Stomach smooth muscle (tissue), 2 donors: ENCODE measurements around the gene BPIFB2.

ENCODE experiments used
- H3K27ac ChIP-seq: one replicate; pipeline ENCODE4 v1.7.0; 2013; ENCODE audit warnings: mild to moderate bottlenecking, low read length, inconsistent platforms
- H3K27me3 ChIP-seq, 2 donors: one replicate each; pipeline ENCODE4 v1.7.0; 2013; ENCODE audit warnings: low read length in 2 of 2; ENCODE audit not compliant: insufficient read depth in 2 of 2, control insufficient read depth in 1 of 2
- H3K36me3 ChIP-seq, 2 donors: one replicate each; pipeline ENCODE4 v1.7.0; 2013; ENCODE audit warnings: low read length in 2 of 2; ENCODE audit not compliant: control insufficient read depth in 2 of 2, insufficient read depth in 2 of 2
- H3K4me1 ChIP-seq: one replicate; pipeline ENCODE4 v1.7.0; 2013; ENCODE audit warnings: low read length; ENCODE audit not compliant: control insufficient read depth, insufficient read depth
- H3K4me3 ChIP-seq, 2 donors: one replicate each; pipeline ENCODE4 v1.7.0; 2013; ENCODE audit warnings: low read length in 2 of 2
- H3K9ac ChIP-seq, 2 donors: one replicate each; pipeline ENCODE4 v1.7.0; 2013; ENCODE audit warnings: low read length in 2 of 2, mild to moderate bottlenecking in 1 of 2
- H3K9me3 ChIP-seq, 2 donors: one replicate each; pipeline ENCODE4 v1.7.0; 2013; ENCODE audit warnings: low read length in 2 of 2; ENCODE audit not compliant: control insufficient read depth in 2 of 2
- donor health status: healthy.
- donor health status: Pancreatic carcinoma.

Gene BPIFB2

GRCh38 chr20:33002087-33002808 lies 5.3 kb upstream of the BPIFB2 start:
- H3K27ac ChIP-seq, result no peak overlapping the region
- peaks cover 0 to 4% of the 10 kb centered on the region in 2 donors for H3K27me3 ChIP-seq
- H3K9me3 ChIP-seq, result peaks cover 4 to 15% of the 10 kb centered on the region in 2 donors
- no peaks in the 10 kb centered on the region for H3K36me3 ChIP-seq
- no peak overlapping the region for H3K9ac ChIP-seq
- no peaks in the 10 kb centered on the region for H3K4me1 ChIP-seq
- no peak overlapping the region for H3K4me3 ChIP-seq

- Histone ChIP-seq H3K4me1 (no peaks in the 10 kb centered on the region), H3K9me3 (peaks cover 4 to 15% of the 10 kb centered on the region in 2 donors), H3K27me3 (peaks cover 0 to 4% of the 10 kb centered on the region in 2 donors), H3K27ac (no peak within 1 kb of the TSS), H3K36me3 (no peaks in the 10 kb centered on the region), H3K9ac (no peak within 1 kb of the TSS), H3K4me3 (no peak within 1 kb of the TSS)
Observed at GRCh38 chr20:33004141-33004751, 3.3 kb upstream of the BPIFB2 start, which contains the start of gene SUN5. Gene SUN5 (minus strand): TSS chr20:33004433. CDS start chr20:33004340, 93 bp downstream.

GRCh38 chr20:33005132-33005566 lies 2.4 kb upstream of the BPIFB2 start:
- Histone ChIP-seq H3K27ac (no peak overlapping the region), H3K9ac (no peak overlapping the region), H3K27me3 (peaks cover 0 to 4% of the 10 kb centered on the region in 2 donors), H3K9me3 (peaks cover 4 to 15% of the 10 kb centered on the region in 2 donors), H3K4me1 (no peaks in the 10 kb centered on the region), H3K4me3 (no peak overlapping the region), H3K36me3 (no peaks in the 10 kb centered on the region)

- H3K36me3 ChIP-seq, result no peaks in the 10 kb centered on the region
- no peak overlapping the region for H3K27ac ChIP-seq
- no peak overlapping the region for H3K4me3 ChIP-seq
- H3K9me3 ChIP-seq, result peaks cover 4 to 15% of the 10 kb centered on the region in 2 donors
- H3K27me3 ChIP-seq, result peaks cover 0 to 4% of the 10 kb centered on the region in 2 donors
- H3K4me1 ChIP-seq, result no peaks in the 10 kb centered on the region
- H3K9ac ChIP-seq, result no peak overlapping the region
Observed at GRCh38 chr20:33005908-33006775, 1.4 kb upstream of the BPIFB2 start.

- Histone ChIP-seq H3K9ac (no peak overlapping the region), H3K4me3 (no peak overlapping the region), H3K9me3 (peaks cover 4 to 15% of the 10 kb centered on the region in 2 donors), H3K36me3 (no peaks in the 10 kb centered on the region), H3K27me3 (peaks cover 0 to 4% of the 10 kb centered on the region in 2 donors), H3K4me1 (no peaks in the 10 kb centered on the region), H3K27ac (no peak overlapping the region)
Observed at GRCh38 chr20:33006776-33007375, 628 bp upstream of the BPIFB2 start.

GRCh38 chr20:33008336-33009213 lies 1.1 kb downstream of the BPIFB2 start:
- H3K4me1 ChIP-seq, result no peaks in the 10 kb centered on the region
- no peak overlapping the region for H3K4me3 ChIP-seq
- no peak overlapping the region for H3K27ac ChIP-seq
- peaks cover 4 to 6% of the 10 kb centered on the region in 2 donors for H3K27me3 ChIP-seq
- peaks cover 4 to 15% of the 10 kb centered on the region in 2 donors for H3K9me3 ChIP-seq
- no peak overlapping the region for H3K9ac ChIP-seq
- no peaks in the 10 kb centered on the region for H3K36me3 ChIP-seq

- peaks cover 4 to 12% of the 10 kb centered on the region in 2 donors for H3K9me3 ChIP-seq
- H3K4me3 ChIP-seq, result no peak overlapping the region
- no peak overlapping the region for H3K27ac ChIP-seq
- no peak overlapping the region for H3K9ac ChIP-seq
- H3K4me1 ChIP-seq, result no peaks in the 10 kb centered on the region
- no peaks in the 10 kb centered on the region for H3K36me3 ChIP-seq
- peaks cover 4 to 11% of the 10 kb centered on the region in 2 donors for H3K27me3 ChIP-seq
Observed at GRCh38 chr20:33009214-33010132, 2.0 kb downstream of the BPIFB2 start.

- Histone ChIP-seq H3K27me3 (peaks cover 4 to 13% of the 10 kb centered on the region in 2 donors), H3K9me3 (peaks cover 4 to 8% of the 10 kb centered on the region in 2 donors), H3K36me3 (no peaks in the 10 kb centered on the region), H3K4me3 (no peak overlapping the region), H3K4me1 (no peaks in the 10 kb centered on the region), H3K27ac (no peak overlapping the region), H3K9ac (no peak overlapping the region)
Observed at GRCh38 chr20:33010133-33010504, 2.6 kb downstream of the BPIFB2 start.
